Left ventricle myocardium superior (tissue), 1 donor: ENCODE data around the gene IL9. TPM values are rescaled to one million over a fixed set of nuclear protein-coding genes. Genes with fewer than 3 reads are reported as not detected.

Experiments used
- ATAC-seq: fragments of 200-7000 bp; cut with Tn5 transposase; one replicate; pipeline ENCODE4 v1.9.1; 2020; ENCODE audit warnings: mild to moderate bottlenecking, moderate library complexity
- DNase-seq: peaks from one replicate; pipeline ENCODE4 v3.0.0-alpha.2; 2020
- intact Hi-C: fragments of 100-400 bp; cut with micrococcal nuclease; formaldehyde crosslinking; loops from one replicate; pipeline ENCODE4 v1.11.0; 2022
- long read RNA-seq: library from polyadenylated mRNA; unstranded; transcript quantifications from one replicate; pipeline ENCODE4 v2.0.0, GENCODE V29; 2021
- total RNA-seq: library from RNA; stranded (reverse); fragmentation: NEBNext Ultra II Directional; extraction: Animal tissue kit (Norgen Biotek cat#: 25700); gene quantifications from one replicate; pipeline ENCODE4 v1.2.1, GENCODE V29; 2021
- donor health status: DM: no; HTN: yes; CAD: no; lungs with severe emphysema.

Gene IL9
- not detected for total RNA-seq
- long read RNA-seq: 0 reads

- DNase-seq: no peak
- intact Hi-C loops: no loop called here
- no peak for ATAC-seq
Measured at GRCh38 chr5:135895474-135896006, at the start of gene IL9. IL9 (minus strand) TSS chr5:135895841; CDS start chr5:135895816, 25 bp downstream.

GRCh38 chr5:135944967-135945560 lies 49.4 kb upstream of the IL9 start:
- DNase-seq (no peak), ATAC-seq (peak; percentile 64)
- intact Hi-C loops: loop anchor here (5.0 to 10.0 kb wide), 3 partner anchors 117 to 270 kb away; no protein-coding TSS in a partner anchor

GRCh38 chr5:135944564-135944963 lies 48.9 kb upstream of the IL9 start:
- no peak for DNase-seq
- ATAC-seq: no peak
- intact Hi-C loops: loop anchor here (5.0 to 10.0 kb wide), 3 partner anchors 118 to 270 kb away; no protein-coding TSS in a partner anchor

GRCh38 chr5:135942202-135942771 lies 46.6 kb upstream of the IL9 start:
- intact Hi-C loops: loop anchor here (5.0 to 10.0 kb wide), 3 partner anchors 120 to 273 kb away; no protein-coding TSS in a partner anchor
- ATAC-seq: no peak
- DNase-seq: no peak

GRCh38 chr5:135941711-135942110 lies 46.1 kb upstream of the IL9 start:
- DNase-seq (no peak), ATAC-seq (no peak)
- intact Hi-C loops: loop anchor here (5.0 to 10.0 kb wide), 3 partner anchors 121 to 273 kb away; no protein-coding TSS in a partner anchor

GRCh38 chr5:135937245-135937911 lies 41.7 kb upstream of the IL9 start:
- DNase-seq: no peak
- ATAC-seq: no peak
- intact Hi-C loops: no loop called here

- intact Hi-C loops: no loop called here
- ATAC-seq: peak; percentile 47
- DNase-seq: no peak
Measured at GRCh38 chr5:135934939-135935338, 39.3 kb upstream of the IL9 start.

GRCh38 chr5:135930949-135931295 lies 35.3 kb upstream of the IL9 start:
- ATAC-seq (no peak), DNase-seq (no peak)
- intact Hi-C loops: no loop called here

GRCh38 chr5:135930029-135930948 lies 34.6 kb upstream of the IL9 start:
- DNase-seq (peak; percentile 27), ATAC-seq (no peak)
- intact Hi-C loops: no loop called here

- intact Hi-C loops: loop anchor here (10.0 kb wide), 1 partner anchor 263 kb away; no protein-coding TSS in a partner anchor
- DNase-seq (no peak), ATAC-seq (no peak)
Measured at GRCh38 chr5:135921388-135921787, 25.7 kb upstream of the IL9 start.

- ATAC-seq (no peak), DNase-seq (no peak)
- intact Hi-C loops: loop anchor here (10.0 kb wide), 1 partner anchor 265 kb away; no protein-coding TSS in a partner anchor
Measured at GRCh38 chr5:135920199-135920598, 24.6 kb upstream of the IL9 start.

GRCh38 chr5:135916638-135917263 lies 21.1 kb upstream of the IL9 start:
- DNase-seq (no peak), ATAC-seq (no peak)
- intact Hi-C loops: no loop called here

GRCh38 chr5:135915466-135916001 lies 19.9 kb upstream of the IL9 start:
- ATAC-seq (no peak), DNase-seq (no peak)
- intact Hi-C loops: no loop called here

- DNase-seq (no peak), ATAC-seq (no peak)
- intact Hi-C loops: no loop called here
Measured at GRCh38 chr5:135913713-135914626, 18.3 kb upstream of the IL9 start.

GRCh38 chr5:135905144-135905543 lies 9.5 kb upstream of the IL9 start:
- DNase-seq (no peak), ATAC-seq (no peak)
- intact Hi-C loops: no loop called here

GRCh38 chr5:135901633-135902032 lies 6.0 kb upstream of the IL9 start:
- ATAC-seq (no peak), DNase-seq (no peak)
- intact Hi-C loops: no loop called here

- intact Hi-C loops: no loop called here
- DNase-seq (no peak), ATAC-seq (no peak)
Measured at GRCh38 chr5:135900276-135900675, 4.6 kb upstream of the IL9 start.
